ENCODE data around the gene EIPR1.

Gene EIPR1

GRCh38 chr2:3233877-3234276 lies 143.7 kb downstream of the EIPR1 start:
- Histone ChIP-seq H3K27ac (no peak overlapping the region), H3K27me3 (peaks cover 3% of the 10 kb centered on the region), H3K4me3 (ENCODE audit: low read depth in 1 of 2, low read length in 1 of 2) (no peak overlapping the region), H3K36me3 (no peaks in the 10 kb centered on the region), H3K4me1 (ENCODE audit: control insufficient read depth in 1 of 2, insufficient read depth in 1 of 2, low read depth in 1 of 2, low read length in 1 of 2) (no peaks in the 10 kb centered on the region), H3K9me3 (no peaks in the 10 kb centered on the region)
- TF ChIP-seq, protein P1, sequence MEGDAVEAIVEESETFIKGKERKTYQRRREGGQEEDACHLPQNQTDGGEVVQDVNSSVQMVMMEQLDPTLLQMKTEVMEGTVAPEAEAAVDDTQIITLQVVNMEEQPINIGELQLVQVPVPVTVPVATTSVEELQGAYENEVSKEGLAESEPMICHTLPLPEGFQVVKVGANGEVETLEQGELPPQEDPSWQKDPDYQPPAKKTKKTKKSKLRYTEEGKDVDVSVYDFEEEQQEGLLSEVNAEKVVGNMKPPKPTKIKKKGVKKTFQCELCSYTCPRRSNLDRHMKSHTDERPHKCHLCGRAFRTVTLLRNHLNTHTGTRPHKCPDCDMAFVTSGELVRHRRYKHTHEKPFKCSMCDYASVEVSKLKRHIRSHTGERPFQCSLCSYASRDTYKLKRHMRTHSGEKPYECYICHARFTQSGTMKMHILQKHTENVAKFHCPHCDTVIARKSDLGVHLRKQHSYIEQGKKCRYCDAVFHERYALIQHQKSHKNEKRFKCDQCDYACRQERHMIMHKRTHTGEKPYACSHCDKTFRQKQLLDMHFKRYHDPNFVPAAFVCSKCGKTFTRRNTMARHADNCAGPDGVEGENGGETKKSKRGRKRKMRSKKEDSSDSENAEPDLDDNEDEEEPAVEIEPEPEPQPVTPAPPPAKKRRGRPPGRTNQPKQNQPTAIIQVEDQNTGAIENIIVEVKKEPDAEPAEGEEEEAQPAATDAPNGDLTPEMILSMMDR (IDR thresholded peaks at IDR 0.05): no peak

GRCh38 chr2:3229221-3229620 lies 148.4 kb downstream of the EIPR1 start:
- no peaks in the 10 kb centered on the region for H3K9me3 ChIP-seq
- H3K27me3 ChIP-seq: no peaks in the 10 kb centered on the region
- H3K4me1 ChIP-seq (ENCODE audit: control insufficient read depth in 1 of 2, insufficient read depth in 1 of 2, low read depth in 1 of 2, low read length in 1 of 2): no peaks in the 10 kb centered on the region
- TF ChIP-seq, protein P1 (IDR thresholded peaks at IDR 0.05): no peak
- H3K36me3 ChIP-seq: no peaks in the 10 kb centered on the region
- H3K27ac ChIP-seq: no peak overlapping the region
- H3K4me3 ChIP-seq (ENCODE audit: low read depth in 1 of 2, low read length in 1 of 2): no peak overlapping the region

GRCh38 chr2:3224681-3225080 lies 152.9 kb downstream of the EIPR1 start:
- no peaks in the 10 kb centered on the region for H3K9me3 ChIP-seq
- TF ChIP-seq, protein P1 (IDR thresholded peaks at IDR 0.05): no peak

DNA sequence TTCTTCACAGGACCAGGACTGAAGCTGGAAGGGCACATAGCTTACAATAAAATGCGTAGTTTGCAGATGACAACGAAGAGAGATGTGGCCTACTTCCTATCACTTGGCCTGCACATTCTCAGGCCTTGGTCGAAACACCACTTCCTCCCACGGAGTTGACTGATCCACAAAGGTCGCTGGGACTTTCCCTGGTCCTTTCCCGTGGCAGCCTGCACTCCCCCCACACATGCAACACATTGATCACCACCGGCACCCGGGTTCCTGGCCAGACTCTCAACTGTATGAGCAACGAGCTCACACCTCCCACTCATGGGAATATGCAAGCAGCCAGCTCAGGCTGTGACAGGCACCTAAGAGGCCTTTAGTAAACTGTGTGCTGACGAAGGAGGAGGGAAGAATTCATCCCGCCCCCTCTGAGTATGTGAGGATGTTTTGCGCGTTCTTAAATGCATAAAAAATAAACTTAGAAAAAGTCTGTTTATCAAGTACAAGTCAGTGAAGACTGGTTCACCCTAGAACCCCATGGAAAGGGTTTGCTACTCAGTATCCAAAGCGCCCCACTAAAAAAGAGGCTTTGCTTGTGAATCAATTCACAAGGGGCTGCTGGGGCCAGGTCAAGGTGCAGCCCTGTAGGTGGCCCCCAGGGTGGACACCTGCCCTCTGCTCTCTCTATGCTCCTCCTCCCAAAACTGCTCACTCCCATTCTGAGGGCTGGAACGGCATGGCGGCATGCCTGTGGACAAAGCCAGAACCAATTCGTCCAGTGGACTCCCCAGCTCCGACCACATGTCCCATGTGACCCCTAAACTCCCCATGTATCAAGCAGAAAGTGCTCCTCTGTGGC lies 154.3 kb downstream of the EIPR1 start:
- TF ChIP-seq, protein P1 (IDR thresholded peaks at IDR 0.05): no peak
- no peaks in the 10 kb centered on the region for H3K4me1 ChIP-seq (ENCODE audit: control insufficient read depth in 1 of 2, insufficient read depth in 1 of 2, low read depth in 1 of 2, low read length in 1 of 2)
- H3K36me3 ChIP-seq: no peaks in the 10 kb centered on the region
- H3K4me3 ChIP-seq (ENCODE audit: low read depth in 1 of 2, low read length in 1 of 2): no peak overlapping the region
- H3K9me3 ChIP-seq: no peaks in the 10 kb centered on the region
- H3K27ac ChIP-seq: no peak overlapping the region
- no peaks in the 10 kb centered on the region for H3K27me3 ChIP-seq

More at GRCh38 chr2:3224681-3225080, 152.9 kb downstream of the EIPR1 start:
- Histone ChIP-seq H3K4me3 (ENCODE audit: low read depth in 1 of 2, low read length in 1 of 2) (no peak overlapping the region), H3K36me3 (no peaks in the 10 kb centered on the region), H3K27me3 (no peaks in the 10 kb centered on the region), H3K4me1 (ENCODE audit: control insufficient read depth in 1 of 2, insufficient read depth in 1 of 2, low read depth in 1 of 2, low read length in 1 of 2) (no peaks in the 10 kb centered on the region), H3K27ac (no peak overlapping the region)

DNA sequence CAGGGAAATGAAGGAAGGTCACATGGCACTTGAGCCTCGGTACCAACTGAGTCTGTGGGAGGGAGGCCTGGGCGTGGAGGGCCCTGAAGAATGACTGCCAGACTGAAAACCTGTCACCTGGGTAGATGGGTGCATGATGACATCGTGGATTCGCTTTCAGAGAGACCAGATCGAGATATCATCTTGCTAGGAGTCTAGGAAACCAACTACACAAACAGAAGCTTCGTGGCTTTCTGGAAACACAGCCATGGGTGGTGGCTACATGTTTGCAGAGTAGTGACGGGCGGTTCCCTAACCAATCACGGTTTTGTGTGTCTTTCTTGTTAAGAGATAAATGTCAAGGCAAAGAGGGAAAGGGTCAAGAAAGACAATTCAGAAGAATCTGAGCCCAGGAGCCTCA lies 155.0 kb downstream of the EIPR1 start:
- Histone ChIP-seq H3K36me3 (no peaks in the 10 kb centered on the region), H3K9me3 (no peaks in the 10 kb centered on the region), H3K27me3 (no peaks in the 10 kb centered on the region), H3K27ac (no peak overlapping the region), H3K4me1 (ENCODE audit: control insufficient read depth in 1 of 2, insufficient read depth in 1 of 2, low read depth in 1 of 2, low read length in 1 of 2) (no peaks in the 10 kb centered on the region), H3K4me3 (ENCODE audit: low read depth in 1 of 2, low read length in 1 of 2) (no peak overlapping the region)
- TF ChIP-seq, protein P1 (IDR thresholded peaks at IDR 0.05): no peak
